DOHH2 (cell line): ENCODE results near the gene PCLO.

Experiments
- EZH2phosphoT487 ChIP-seq: fragments of 200-600 bp; sonication (generic); IDR thresholded peaks from 2 replicates; pipeline ENCODE4 v1.6.1; 2017; ENCODE audit warnings: borderline replicate concordance, mild to moderate bottlenecking, antibody characterized with exemption, low read length, moderate library complexity, mixed read lengths
- TF ChIP-seq, protein P1 (sequence below): fragments of 200-600 bp; sonication (generic); IDR thresholded peaks from one replicate; pipeline ENCODE4 v1.5.1; 2014; ENCODE audit warnings: antibody characterized with exemption, mild to moderate bottlenecking, low read depth, low read length; ENCODE audit not compliant: poor library complexity, severe bottlenecking

DNA sequence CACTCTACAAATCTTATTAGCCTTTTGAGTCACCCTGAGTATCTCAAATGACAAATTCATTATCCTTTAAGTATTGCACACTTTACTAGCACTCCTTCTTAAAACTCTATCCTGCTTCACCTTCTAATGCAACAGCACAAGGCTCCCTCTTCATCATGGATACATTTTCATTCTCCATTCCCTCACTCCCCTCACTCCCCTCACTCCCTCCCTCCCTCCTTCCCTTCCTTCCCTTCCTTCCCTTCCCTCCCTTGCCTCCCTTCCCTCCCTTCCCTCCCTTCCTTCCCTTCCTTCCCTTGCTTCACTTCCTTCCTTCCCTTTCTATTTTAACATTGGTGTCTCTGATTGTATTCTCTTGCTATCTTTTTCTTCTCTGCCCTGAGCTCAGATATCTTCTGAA, 130.5 kb downstream of the PCLO start:
- TF ChIP-seq, protein P1, sequence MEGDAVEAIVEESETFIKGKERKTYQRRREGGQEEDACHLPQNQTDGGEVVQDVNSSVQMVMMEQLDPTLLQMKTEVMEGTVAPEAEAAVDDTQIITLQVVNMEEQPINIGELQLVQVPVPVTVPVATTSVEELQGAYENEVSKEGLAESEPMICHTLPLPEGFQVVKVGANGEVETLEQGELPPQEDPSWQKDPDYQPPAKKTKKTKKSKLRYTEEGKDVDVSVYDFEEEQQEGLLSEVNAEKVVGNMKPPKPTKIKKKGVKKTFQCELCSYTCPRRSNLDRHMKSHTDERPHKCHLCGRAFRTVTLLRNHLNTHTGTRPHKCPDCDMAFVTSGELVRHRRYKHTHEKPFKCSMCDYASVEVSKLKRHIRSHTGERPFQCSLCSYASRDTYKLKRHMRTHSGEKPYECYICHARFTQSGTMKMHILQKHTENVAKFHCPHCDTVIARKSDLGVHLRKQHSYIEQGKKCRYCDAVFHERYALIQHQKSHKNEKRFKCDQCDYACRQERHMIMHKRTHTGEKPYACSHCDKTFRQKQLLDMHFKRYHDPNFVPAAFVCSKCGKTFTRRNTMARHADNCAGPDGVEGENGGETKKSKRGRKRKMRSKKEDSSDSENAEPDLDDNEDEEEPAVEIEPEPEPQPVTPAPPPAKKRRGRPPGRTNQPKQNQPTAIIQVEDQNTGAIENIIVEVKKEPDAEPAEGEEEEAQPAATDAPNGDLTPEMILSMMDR, result no peak
- TF ChIP-seq EZH2phosphoT487, result no peak
